Muscle of leg (tissue), 11 donors: ENCODE results near the gene ADAM12. TPM values are rescaled to one million over a fixed set of nuclear protein-coding genes. Genes with fewer than 3 reads are reported as not detected.
A peak's percentile ranks its signal among the peaks of the same experiment; 100 is the strongest.

Experiments
- DNase-seq: peaks from one replicate; pipeline ENCODE4 v3.0.0; 2013
- H3K27ac ChIP-seq: one replicate; pipeline ENCODE4 v1.5.1; 2013; ENCODE audit warnings: mild to moderate bottlenecking, low read length, control low read depth
- H3K27me3 ChIP-seq: one replicate; pipeline ENCODE4 v1.6.1; 2013; ENCODE audit warnings: low read length; ENCODE audit not compliant: control insufficient read depth, insufficient read depth
- H3K36me3 ChIP-seq: one replicate; pipeline ENCODE4 v1.6.1; 2013; ENCODE audit warnings: low read length; ENCODE audit not compliant: control insufficient read depth, insufficient read depth
- H3K4me1 ChIP-seq: one replicate; pipeline ENCODE4 v1.6.1; 2013; ENCODE audit warnings: low read length; ENCODE audit not compliant: control insufficient read depth, insufficient read depth
- H3K4me3 ChIP-seq: one replicate; pipeline ENCODE4 v1.5.1; 2013; ENCODE audit warnings: low read length, control low read depth
- H3K9me3 ChIP-seq: replicated peaks from 2 replicates; pipeline ENCODE4 v1.6.1; 2013; ENCODE audit warnings: low read depth, low read length; ENCODE audit not compliant: control insufficient read depth
- WGBS: methylation state at CpG from one replicate; pipeline ENCODE4 v1.1.5; 2013; ENCODE audit warnings: missing lambda C conversion rate; ENCODE audit not compliant: insufficient coverage; 5-methylcytosine and 5-hydroxymethylcytosine counted together
- polyA plus RNA-seq, 8 donors: library from polyadenylated mRNA; unstranded; fragments of 120-200 nt; gene quantifications; one replicate each; pipeline versions ENCODE4 v1.2.1 to v1.2.3, GENCODE V29; 2013; ENCODE audit warnings: inconsistent platforms in 1 of 8, low replicate concordance in 1 of 8; ENCODE audit not compliant: insufficient read length in 8 of 8, insufficient read depth in 1 of 8
- total RNA-seq: library from RNA; stranded (reverse); fragments of 120-200 nt; gene quantifications from one replicate; pipeline ENCODE4 v1.2.4, GENCODE V29; 2013

Gene ADAM12
- total and polyA plus RNA-seq, 9 donors = 11.7 to 39.6 (median 21.0) TPM

GRCh38 chr10:126226205-126226604 lies 162.1 kb downstream of the ADAM12 start:
- peaks cover 56% of the 10 kb centered on the region for H3K4me1 ChIP-seq
- no peak for DNase-seq
- H3K9me3 ChIP-seq = no peaks in the 10 kb centered on the region
- no peaks in the 10 kb centered on the region for H3K27me3 ChIP-seq
- H3K27ac ChIP-seq = no peak overlapping the region
- H3K4me3 ChIP-seq = no peak overlapping the region
- no peaks in the 10 kb centered on the region for H3K36me3 ChIP-seq
- 86% methylated on average over 6 of the region's 9 CpGs for WGBS

GRCh38 chr10:126225672-126226008 lies 162.6 kb downstream of the ADAM12 start:
- Histone ChIP-seq H3K4me3 (no peak overlapping the region), H3K27me3 (no peaks in the 10 kb centered on the region), H3K27ac (peak overlapping the region; percentile 50), H3K36me3 (no peaks in the 10 kb centered on the region), H3K9me3 (no peaks in the 10 kb centered on the region), H3K4me1 (peaks cover 56% of the 10 kb centered on the region)
- peak; percentile 86 for DNase-seq
- WGBS = 35% methylated on average over 6 of the region's 9 CpGs

GRCh38 chr10:126224967-126225671 lies 163.2 kb downstream of the ADAM12 start:
- Histone ChIP-seq H3K4me3 (no peak overlapping the region), H3K27ac (peak overlapping the region; percentile 50)
- 37% methylated on average over 15 of the region's 20 CpGs for WGBS

GRCh38 chr10:126223512-126224067 lies 164.7 kb downstream of the ADAM12 start:
- Histone ChIP-seq H3K27me3 (no peaks in the 10 kb centered on the region), H3K4me1 (peaks cover 52% of the 10 kb centered on the region), H3K9me3 (no peaks in the 10 kb centered on the region), H3K4me3 (no peak overlapping the region), H3K36me3 (no peaks in the 10 kb centered on the region), H3K27ac (peak overlapping the region; percentile 71)
- peak; percentile 48 for DNase-seq
- 85% methylated on average over 9 of the region's 10 CpGs for WGBS

More at GRCh38 chr10:126224967-126225671, 163.2 kb downstream of the ADAM12 start:
- Histone ChIP-seq H3K27me3 (no peaks in the 10 kb centered on the region), H3K4me1 (peaks cover 56% of the 10 kb centered on the region), H3K36me3 (no peaks in the 10 kb centered on the region), H3K9me3 (no peaks in the 10 kb centered on the region)
- no peak for DNase-seq

GRCh38 chr10:126222736-126223511 lies 165.4 kb downstream of the ADAM12 start:
- Histone ChIP-seq H3K27me3 (no peaks in the 10 kb centered on the region), H3K4me3 (no peak overlapping the region), H3K9me3 (no peaks in the 10 kb centered on the region), H3K27ac (peak overlapping the region; percentile 71), H3K36me3 (no peaks in the 10 kb centered on the region), H3K4me1 (peaks cover 51% of the 10 kb centered on the region)
- WGBS = 10% methylated on average over 2 of the region's 4 CpGs
- DNase-seq = peak; percentile 95

- Histone ChIP-seq H3K4me1 (peaks cover 44% of the 10 kb centered on the region), H3K36me3 (no peaks in the 10 kb centered on the region), H3K9me3 (no peaks in the 10 kb centered on the region), H3K4me3 (no peak overlapping the region), H3K27me3 (no peaks in the 10 kb centered on the region), H3K27ac (no peak overlapping the region)
- 88% methylated on average over 4 of the region's 5 CpGs for WGBS
- DNase-seq = no peak
These were observed 166.4 kb downstream of the ADAM12 start for GRCh38 chr10:126221874-126222273.

- no peaks in the 10 kb centered on the region for H3K9me3 ChIP-seq
- H3K4me1 ChIP-seq = peaks cover 30% of the 10 kb centered on the region
- H3K4me3 ChIP-seq = no peak overlapping the region
- H3K27ac ChIP-seq = no peak overlapping the region
- DNase-seq = no peak
- no peaks in the 10 kb centered on the region for H3K36me3 ChIP-seq
- no peaks in the 10 kb centered on the region for H3K27me3 ChIP-seq
- WGBS = 66% methylated on average over 6 of the region's 13 CpGs
These were observed 169.3 kb downstream of the ADAM12 start for GRCh38 chr10:126218778-126219649.

GRCh38 chr10:126218174-126218573 lies 170.1 kb downstream of the ADAM12 start:
- no peak overlapping the region for H3K4me3 ChIP-seq
- no peaks in the 10 kb centered on the region for H3K36me3 ChIP-seq
- WGBS = 86% methylated on average over 1 of the region's 5 CpGs
- DNase-seq = no peak
- peaks cover 23% of the 10 kb centered on the region for H3K4me1 ChIP-seq
- H3K27me3 ChIP-seq = no peaks in the 10 kb centered on the region
- H3K9me3 ChIP-seq = no peaks in the 10 kb centered on the region
- no peak overlapping the region for H3K27ac ChIP-seq

- 23% methylated on average over 3 of the region's 4 CpGs for WGBS
- H3K27ac ChIP-seq = peak overlapping the region; percentile 74
- H3K36me3 ChIP-seq = no peaks in the 10 kb centered on the region
- H3K27me3 ChIP-seq = peaks cover 2% of the 10 kb centered on the region
- H3K4me1 ChIP-seq = peaks cover 13% of the 10 kb centered on the region
- no peak overlapping the region for H3K4me3 ChIP-seq
- DNase-seq = no peak
- H3K9me3 ChIP-seq = no peaks in the 10 kb centered on the region
These were observed 171.7 kb downstream of the ADAM12 start for GRCh38 chr10:126216632-126216961.
